ENCODE data around the gene CHAMP1. TPM values are rescaled to one million over a fixed set of nuclear protein-coding genes. Genes with fewer than 3 reads are reported as not detected.
A peak's percentile ranks its signal among the peaks of the same experiment; 100 is the strongest.

Gene CHAMP1
- total RNA-seq, 1 donor from 2014 or later: 25.4 TPM

DNA sequence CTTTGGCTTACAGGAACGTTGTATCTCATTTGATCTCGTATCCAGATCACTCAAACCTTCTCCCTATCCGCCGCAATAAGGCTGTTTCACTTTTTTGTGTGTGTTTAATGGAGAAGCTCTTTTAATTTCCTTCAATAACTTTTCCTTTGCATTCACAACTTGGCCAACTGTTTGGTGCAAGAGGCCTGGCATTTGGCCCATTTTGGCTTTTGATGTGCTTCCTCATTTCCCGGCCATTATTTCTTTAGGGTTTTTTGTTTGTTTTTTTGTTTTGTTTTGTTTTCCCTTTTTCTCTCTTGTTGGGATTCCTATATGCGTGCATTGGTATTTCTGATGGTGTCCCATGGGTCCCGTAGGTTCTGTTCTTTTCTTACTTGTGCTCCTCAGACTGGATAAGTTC is 39.0 kb upstream of the CHAMP1 start:
- Mint-ChIP-seq H3K36me3 (peaks cover 26% of the 10 kb centered on the region), H3K27ac (no peak overlapping the region), H3K4me3 (no peak overlapping the region), H3K9me3 (no peaks in the 10 kb centered on the region), H3K4me1 (peaks cover 10% of the 10 kb centered on the region), H3K27me3 (ENCODE audit: insufficient read depth, low read depth) (no peaks in the 10 kb centered on the region)
- H3K79me2 ChIP-seq (ENCODE audit: low read depth): no peaks in the 10 kb centered on the region
- H3K4me3 ChIP-seq: no peak overlapping the region
- H3K9me3 ChIP-seq (ENCODE audit: low read depth): no peaks in the 10 kb centered on the region
- no peaks in the 10 kb centered on the region for H4K20me1 ChIP-seq (ENCODE audit: low read depth)
- TF ChIP-seq EZH2 (IDR thresholded peaks at IDR 0.05): no peak
- no peak for TF ChIP-seq EZH2phosphoT487 (IDR thresholded peaks at IDR 0.05)
- TF ChIP-seq, protein P1, sequence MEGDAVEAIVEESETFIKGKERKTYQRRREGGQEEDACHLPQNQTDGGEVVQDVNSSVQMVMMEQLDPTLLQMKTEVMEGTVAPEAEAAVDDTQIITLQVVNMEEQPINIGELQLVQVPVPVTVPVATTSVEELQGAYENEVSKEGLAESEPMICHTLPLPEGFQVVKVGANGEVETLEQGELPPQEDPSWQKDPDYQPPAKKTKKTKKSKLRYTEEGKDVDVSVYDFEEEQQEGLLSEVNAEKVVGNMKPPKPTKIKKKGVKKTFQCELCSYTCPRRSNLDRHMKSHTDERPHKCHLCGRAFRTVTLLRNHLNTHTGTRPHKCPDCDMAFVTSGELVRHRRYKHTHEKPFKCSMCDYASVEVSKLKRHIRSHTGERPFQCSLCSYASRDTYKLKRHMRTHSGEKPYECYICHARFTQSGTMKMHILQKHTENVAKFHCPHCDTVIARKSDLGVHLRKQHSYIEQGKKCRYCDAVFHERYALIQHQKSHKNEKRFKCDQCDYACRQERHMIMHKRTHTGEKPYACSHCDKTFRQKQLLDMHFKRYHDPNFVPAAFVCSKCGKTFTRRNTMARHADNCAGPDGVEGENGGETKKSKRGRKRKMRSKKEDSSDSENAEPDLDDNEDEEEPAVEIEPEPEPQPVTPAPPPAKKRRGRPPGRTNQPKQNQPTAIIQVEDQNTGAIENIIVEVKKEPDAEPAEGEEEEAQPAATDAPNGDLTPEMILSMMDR (IDR thresholded peaks at IDR 0.05): no peak
- H2AFZ ChIP-seq (replicated peaks): no peak overlapping the region
- DNase-seq (ENCODE audit: low spot score): no peak
- H3F3A ChIP-seq (ENCODE audit: low read depth): peaks cover 23% of the 10 kb centered on the region
- H3K4me2 ChIP-seq: no peak overlapping the region
- H3K27ac ChIP-seq: no peak overlapping the region
- peaks cover 5% of the 10 kb centered on the region for H3K4me1 ChIP-seq
- no peak overlapping the region for H3K9ac ChIP-seq
- no peaks in the 10 kb centered on the region for H3K36me3 ChIP-seq
- no peaks in the 10 kb centered on the region for H3K27me3 ChIP-seq

DNA sequence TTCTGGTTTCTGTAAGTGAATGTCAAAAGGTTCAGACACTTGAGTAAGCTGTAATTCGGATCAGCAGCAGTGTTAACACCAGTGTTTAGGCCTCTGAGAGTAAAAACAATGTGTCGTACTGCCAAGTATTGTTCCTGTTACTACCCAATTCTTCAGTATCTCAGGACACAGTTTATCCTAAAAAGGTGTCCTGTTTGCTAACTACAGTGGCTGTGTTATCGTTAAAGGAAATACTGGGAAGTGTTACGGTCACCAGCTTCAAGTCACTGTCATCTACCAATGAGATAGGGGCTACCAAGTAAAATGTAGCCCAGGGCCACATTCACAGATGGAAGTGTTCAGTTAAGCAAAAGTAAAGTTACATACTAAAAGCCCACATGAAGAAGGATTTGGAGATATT is 35.2 kb upstream of the CHAMP1 start:
- no peak for DNase-seq (ENCODE audit: low spot score)
- Mint-ChIP-seq H3K36me3 (peaks cover 7% of the 10 kb centered on the region), H3K27ac (no peak overlapping the region), H3K4me3 (no peak overlapping the region), H3K4me1 (peaks cover 25% of the 10 kb centered on the region), H3K27me3 (ENCODE audit: insufficient read depth, low read depth) (peaks cover 3% of the 10 kb centered on the region), H3K9me3 (no peaks in the 10 kb centered on the region)
- Histone ChIP-seq H3K4me2 (no peak overlapping the region), H3K9ac (no peak overlapping the region), H4K20me1 (ENCODE audit: low read depth) (peaks cover 14% of the 10 kb centered on the region), H3K79me2 (ENCODE audit: low read depth) (peaks cover 22% of the 10 kb centered on the region), H3K36me3 (no peaks in the 10 kb centered on the region), H2AFZ (replicated peaks) (no peak overlapping the region), H3K9me3 (ENCODE audit: low read depth) (no peaks in the 10 kb centered on the region), H3K4me3 (no peak overlapping the region), H3K27ac (no peak overlapping the region), H3K27me3 (no peaks in the 10 kb centered on the region), H3K4me1 (peaks cover 15% of the 10 kb centered on the region), H3F3A (ENCODE audit: low read depth) (peaks cover 55% of the 10 kb centered on the region)
- TF ChIP-seq EZH2phosphoT487 (IDR thresholded peaks at IDR 0.05): no peak
- no peak for TF ChIP-seq EZH2 (IDR thresholded peaks at IDR 0.05)
- TF ChIP-seq, protein P1 (IDR thresholded peaks at IDR 0.05): no peak

DNA sequence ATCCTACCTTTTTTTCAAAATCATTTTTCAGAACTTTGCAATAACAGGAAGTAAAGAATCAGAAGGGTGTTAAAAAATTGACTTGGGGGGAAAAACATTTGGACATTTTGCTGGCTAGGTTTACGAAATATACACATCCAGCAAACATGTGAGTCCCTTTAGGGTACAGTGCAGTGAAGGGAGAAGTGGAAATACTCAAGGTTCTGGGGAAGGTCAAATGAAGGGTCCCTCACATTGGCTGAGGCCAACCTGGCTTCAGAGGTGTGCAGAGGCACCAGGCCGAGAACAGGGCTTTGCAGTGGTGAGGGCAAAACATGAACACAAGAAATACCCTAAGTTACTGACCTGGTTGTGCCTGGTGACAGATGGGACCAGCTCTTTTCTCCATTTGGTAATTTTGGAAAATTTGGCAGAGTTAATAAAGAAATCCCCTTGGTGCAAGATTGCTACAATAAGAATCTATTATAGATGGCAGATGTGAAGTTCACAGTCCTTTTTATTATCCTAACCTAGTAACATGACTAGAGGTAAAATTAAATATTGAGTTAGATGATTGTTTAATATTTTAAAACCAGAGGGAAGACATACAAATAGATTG is 34.4 kb upstream of the CHAMP1 start:
- Histone ChIP-seq H4K20me1 (ENCODE audit: low read depth) (peaks cover 14% of the 10 kb centered on the region), H3F3A (ENCODE audit: low read depth) (peaks cover 55% of the 10 kb centered on the region), H3K9me3 (ENCODE audit: low read depth) (no peaks in the 10 kb centered on the region), H3K4me1 (peaks cover 15% of the 10 kb centered on the region), H3K4me3 (peak overlapping the region; percentile 64), H3K4me2 (no peak overlapping the region), H3K79me2 (ENCODE audit: low read depth) (peaks cover 29% of the 10 kb centered on the region), H3K27ac (no peak overlapping the region), H3K36me3 (no peaks in the 10 kb centered on the region), H2AFZ (replicated peaks) (no peak overlapping the region), H3K9ac (no peak overlapping the region), H3K27me3 (no peaks in the 10 kb centered on the region)
- no peak for DNase-seq (ENCODE audit: low spot score)
- TF ChIP-seq, protein P1 (IDR thresholded peaks at IDR 0.05): no peak
- TF ChIP-seq EZH2phosphoT487 (IDR thresholded peaks at IDR 0.05) (no peak), EZH2 (IDR thresholded peaks at IDR 0.05) (no peak)
- Mint-ChIP-seq H3K4me1 (peaks cover 25% of the 10 kb centered on the region), H3K36me3 (peaks cover 7% of the 10 kb centered on the region), H3K4me3 (peak overlapping the region; percentile 87), H3K27me3 (ENCODE audit: insufficient read depth, low read depth) (peaks cover 3% of the 10 kb centered on the region), H3K27ac (peak overlapping the region; percentile 7), H3K9me3 (no peaks in the 10 kb centered on the region)
